GM21526 (cell line): Measurements from ENCODE around the gene ILF3.

Source experiments
- ATAC-seq: cut with Tn5 transposase; IDR thresholded peaks from one replicate; pipeline ENCODE4 v1.9.1; 2021; ENCODE audit warnings: moderate library complexity; ENCODE audit not compliant: unreplicated experiment, low FRiP score

ILF3 gene

DNA sequence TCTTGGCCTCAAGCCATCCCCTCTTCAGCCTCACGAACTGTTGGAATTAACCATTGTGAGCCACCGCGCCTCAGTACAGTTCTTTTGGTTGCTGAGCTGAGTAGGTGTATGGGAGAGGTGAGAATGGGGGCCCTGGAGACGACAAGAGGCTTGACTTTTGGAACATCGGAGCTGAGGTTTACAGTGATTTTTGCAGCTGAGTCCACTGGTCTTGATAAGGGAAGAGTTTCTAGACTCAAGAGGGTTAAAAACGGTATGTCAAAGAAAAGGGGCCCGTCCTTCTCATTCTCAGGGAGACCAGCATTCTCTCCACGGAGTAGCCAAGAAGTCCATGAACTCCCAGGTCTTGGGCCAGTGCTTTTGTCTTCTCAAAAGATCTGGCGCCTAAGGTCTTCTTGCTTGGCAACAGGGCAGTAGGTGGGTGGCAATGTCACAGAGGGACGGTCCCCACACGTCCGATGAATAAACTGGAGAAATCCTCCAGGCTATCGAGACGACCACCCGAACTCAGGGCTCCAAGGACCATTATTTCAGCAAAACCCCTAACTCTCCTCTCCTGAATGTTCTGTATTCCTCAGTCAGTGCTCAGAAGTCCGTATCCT is 40.7 kb downstream of the ILF3 start:
- no peak for ATAC-seq

GRCh38 chr19:10695401-10696398 is 41.6 kb downstream of the ILF3 start:
- no peak for ATAC-seq

DNA sequence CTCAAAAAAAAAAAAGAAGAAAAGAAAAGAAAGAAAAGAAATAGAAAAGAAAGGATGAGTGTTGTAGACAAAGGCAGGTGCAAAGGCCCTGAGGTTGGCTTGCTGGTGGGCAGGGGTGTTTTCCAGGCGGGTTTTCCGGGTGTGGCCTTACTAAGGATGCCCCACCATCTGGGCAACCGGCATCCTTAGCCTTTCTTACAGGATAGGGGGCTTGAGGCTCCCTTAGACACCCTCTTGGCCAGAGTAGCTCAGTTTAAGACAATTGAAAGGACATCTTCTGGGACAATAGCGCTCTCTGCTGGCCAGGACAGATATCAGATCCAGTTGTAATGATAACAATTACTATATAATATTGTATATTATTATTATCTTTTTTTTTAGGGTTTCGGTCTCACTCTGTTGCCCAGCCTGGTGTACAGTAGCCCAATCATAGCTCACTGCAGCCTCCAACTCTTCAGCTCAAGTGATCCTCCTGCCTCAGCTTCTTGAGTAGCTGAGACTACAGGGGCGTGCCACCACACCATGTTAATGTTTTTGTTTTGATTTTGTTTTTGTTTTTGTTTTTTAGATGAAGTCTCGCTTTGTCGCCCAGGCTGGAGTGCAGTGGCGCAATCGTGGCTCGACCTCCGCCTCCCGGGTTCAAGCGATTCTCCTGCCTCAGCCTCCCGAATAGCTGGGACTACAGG is 45.6 kb downstream of the ILF3 start:
- no peak for ATAC-seq

- ATAC-seq: no peak
Observed at GRCh38 chr19:10701955-10702525, 47.9 kb downstream of the ILF3 start.

DNA sequence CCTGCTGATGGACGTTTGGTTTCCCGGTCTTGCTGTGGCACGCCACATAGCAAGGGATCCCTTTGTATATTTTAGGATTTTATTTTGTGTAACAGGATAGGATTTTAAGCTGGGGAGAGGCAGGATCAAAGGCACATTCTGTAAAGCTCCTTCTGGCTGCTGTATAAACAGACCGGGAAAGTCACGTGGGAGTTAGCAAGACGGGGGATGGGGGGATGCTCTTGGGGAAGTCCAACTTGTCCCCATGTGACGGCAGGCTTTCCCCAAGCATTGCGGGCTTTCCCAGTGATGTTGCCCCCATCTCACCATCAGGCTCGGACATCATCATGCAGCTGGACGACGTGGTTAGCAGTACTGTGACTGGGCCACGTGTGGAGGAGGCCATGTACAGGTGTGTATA is 52.8 kb downstream of the ILF3 start:
- no peak for ATAC-seq

- ATAC-seq: no peak
Observed at GRCh38 chr19:10707440-10707839, 53.3 kb downstream of the ILF3 start.

DNA sequence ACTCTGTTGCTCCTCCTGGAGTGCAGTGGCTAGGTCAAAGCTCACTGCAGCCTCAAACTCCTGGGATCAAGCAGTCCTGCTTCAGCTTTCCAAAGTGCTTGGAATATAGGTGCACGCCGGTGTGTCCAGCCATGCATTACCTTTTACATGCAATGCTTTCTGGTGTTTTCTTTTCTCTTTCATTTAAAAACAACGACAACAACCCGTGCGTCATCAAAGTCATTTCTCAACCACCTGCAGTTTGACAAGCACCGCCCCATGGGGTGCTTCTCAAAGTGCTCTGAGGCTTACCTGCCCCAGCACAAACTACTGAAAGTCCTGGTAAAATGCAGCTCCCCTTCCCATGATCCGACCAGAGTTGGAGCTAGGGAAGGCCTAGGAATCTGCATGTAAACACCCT is 54.1 kb downstream of the ILF3 start:
- ATAC-seq: no peak

DNA sequence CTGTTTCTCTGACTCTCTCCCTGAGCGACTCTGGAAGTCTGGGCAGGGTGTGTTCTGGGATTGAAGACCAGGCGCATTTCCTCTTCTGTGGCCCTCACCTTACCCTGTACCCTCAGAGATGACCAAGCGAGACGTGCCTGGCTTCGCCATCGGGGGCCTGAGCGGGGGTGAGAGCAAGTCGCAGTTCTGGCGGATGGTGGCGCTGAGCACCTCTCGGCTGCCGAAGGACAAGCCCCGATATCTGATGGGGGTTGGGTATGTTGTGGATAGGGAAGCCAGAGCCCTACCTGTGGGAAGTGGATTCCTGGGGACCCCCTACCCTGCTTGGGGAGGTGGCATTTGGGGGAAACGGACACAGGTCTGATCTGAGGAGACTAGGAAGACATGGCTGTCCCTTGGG is 57.9 kb downstream of the ILF3 start:
- ATAC-seq: no peak

DNA sequence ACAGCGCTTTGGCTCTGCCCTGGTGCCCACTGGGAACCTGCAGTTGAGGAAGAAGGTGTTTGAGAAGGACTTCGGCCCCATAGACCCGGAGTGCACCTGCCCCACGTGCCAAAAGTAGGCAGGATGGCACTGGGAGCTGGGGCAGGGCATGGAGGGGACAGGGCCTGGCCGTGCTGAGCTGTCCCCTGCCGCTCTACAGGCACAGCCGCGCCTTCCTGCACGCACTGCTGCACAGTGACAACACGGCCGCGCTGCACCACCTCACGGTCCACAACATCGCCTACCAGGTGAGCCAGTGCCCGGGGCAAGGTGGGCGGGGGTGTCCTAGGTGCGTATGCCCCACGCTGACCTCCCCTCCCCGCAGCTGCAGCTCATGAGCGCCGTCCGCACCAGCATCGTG is 58.6 kb downstream of the ILF3 start:
- ATAC-seq: no peak

- no peak for ATAC-seq
Observed at GRCh38 chr19:10713317-10713716, 59.2 kb downstream of the ILF3 start.

DNA sequence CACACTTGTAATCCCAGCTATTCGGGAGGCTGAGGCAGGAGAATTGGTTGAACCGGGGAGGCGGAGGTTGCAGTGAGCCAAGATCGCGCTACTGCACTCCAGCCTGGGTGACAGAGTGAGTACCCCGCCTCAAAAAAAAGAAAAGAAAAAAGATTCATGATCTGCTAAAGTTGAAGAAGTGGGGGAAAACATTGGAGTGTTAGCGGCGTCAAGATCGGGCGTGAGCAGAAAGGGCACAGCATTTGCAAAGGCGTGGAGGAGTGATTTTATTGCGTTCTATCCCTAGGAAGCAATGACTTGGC is 62.9 kb downstream of the ILF3 start:
- no peak for ATAC-seq

- ATAC-seq: peak; percentile 79
Observed at GRCh38 chr19:10717356-10718204, 63.4 kb downstream of the ILF3 start, which contains the start of gene DNM2. DNM2 (plus strand) TSS chr19:10718079; CDS start chr19:10718243, 164 bp downstream.

- ATAC-seq: peak; percentile 5
Observed at GRCh38 chr19:10718205-10719196, 64.4 kb downstream of the ILF3 start.

DNA sequence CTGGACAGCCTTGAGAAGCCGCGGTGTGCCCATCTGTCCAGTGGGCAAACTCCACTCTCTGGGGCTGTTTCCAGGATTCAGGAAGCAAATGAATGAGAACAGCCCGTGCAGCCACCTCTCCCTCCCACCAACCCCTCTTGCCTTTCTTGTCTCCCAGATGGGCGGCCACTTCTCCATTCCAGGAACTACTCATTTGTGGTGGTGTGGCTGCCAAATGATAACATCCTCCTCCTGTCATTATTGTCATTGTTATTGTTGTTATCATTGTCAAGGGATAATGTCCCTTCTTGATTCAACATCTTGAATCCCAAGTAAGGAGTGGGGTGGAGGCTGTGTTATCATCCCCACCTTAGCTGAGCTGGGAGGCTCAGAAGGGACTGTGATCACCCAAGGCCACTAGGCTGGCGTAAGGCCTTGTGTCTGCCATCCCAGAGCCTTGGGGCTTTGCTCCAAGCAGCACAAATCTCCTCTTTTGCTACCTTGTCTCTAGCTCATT is 65.4 kb downstream of the ILF3 start:
- ATAC-seq: no peak

DNA sequence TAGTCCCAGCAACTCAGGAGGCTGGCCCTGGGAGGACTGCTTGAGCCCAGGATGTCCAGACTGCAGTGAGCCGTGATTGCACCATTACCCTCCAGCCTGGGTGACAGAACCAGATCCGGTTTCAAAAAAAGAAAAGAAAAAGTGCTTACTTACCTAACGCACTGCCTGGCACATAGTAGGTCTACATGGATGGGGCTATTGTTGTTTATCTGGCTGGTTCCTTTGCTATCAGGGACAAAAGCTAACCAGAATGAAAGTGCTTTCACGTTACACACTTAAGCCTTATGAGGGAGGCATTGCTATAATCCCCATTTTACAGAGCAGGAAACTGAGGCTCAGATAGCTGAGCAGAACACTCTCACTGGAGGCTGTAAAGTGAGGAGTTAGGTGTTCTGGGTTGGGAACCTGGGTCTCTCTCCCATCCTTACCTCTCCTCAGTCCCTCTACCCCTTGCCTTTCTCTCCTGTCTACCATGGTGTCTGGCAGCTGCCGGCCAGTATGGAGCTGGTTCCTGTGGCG is 66.5 kb downstream of the ILF3 start:
- ATAC-seq: no peak

DNA sequence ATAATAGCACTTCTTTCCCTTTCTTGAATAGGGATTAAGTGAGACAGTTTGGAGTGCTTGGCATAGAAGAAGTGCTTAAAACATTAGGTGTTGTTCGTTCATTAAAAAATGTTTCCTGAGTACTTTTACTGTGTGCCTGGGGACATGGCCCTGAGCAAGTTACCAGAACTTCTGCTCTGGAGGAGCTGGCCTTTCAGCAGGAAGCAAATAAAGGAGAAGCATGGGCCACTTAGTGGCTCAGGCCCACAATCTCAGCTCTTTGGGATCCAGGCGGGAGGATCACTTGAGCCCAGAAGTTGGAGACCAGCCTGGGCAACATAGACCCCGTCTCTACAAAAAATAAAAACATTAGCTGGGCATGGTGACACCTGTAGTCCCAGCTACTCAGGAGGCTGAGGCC is 69.4 kb downstream of the ILF3 start:
- no peak for ATAC-seq

DNA sequence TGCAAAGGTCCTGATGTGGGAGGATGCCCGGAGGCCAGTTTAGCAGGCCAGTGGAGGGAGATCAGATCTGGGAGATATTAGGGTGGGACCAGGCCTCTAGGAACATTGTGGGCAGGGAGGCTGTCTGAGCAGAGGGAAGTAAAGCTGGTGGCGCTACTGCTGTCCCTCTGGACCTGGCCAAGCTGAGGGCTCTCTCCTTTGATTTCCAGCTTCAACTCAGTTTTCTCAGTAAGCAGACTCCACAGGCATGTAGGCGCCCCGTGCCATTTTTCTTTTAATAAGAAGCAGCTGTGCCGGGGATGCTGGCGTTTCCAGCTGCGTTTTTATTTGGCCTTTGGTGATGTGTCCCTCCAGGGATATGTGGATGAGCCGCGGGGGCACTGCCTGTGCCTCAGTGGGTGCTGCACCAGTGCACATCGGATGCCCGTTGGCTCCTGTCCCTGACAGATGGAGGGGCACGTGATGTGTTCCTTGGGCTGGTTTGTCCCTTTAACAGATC is 70.5 kb downstream of the ILF3 start:
- ATAC-seq: no peak

- no peak for ATAC-seq
Observed at GRCh38 chr19:10725415-10725814, 71.3 kb downstream of the ILF3 start.
